MV-4-11 (cell line): Measurements from ENCODE around the gene TSTD1.

ENCODE experiments used
- DNase-seq: peaks from one replicate; lab custom pipeline; 2025; lab: John Stamatoyannopoulos, UW

TSTD1 gene

DNA sequence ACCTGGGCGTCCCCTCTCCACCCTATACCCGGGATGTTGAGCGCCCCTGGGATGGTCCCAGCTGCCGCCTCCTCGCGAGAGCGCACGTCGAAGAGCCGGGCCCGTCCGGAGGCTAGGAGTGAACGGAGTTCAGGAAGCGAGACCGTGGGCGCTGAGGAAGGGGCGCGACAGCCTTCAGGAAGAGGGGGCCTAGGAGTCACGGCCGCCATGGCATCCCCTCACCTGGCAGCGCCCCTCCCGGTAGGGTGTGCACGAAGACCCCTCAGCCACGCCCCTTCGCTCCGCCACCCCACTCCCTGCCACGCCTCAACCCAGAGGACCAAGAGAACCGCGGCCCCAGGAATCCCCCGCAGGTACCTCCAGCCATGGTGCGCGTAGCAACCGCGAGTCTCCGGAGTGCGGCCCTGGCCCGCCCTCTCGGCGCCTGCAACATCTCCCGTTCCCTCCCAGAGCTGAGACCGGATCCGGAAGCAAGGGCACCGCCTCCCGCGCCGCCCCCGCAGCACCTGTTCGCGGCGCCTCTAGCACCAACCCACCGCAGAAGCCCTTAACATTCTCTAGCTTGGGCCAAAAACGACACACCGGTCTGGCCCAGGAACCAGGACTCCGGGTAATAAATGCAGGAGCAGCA, at the start of gene TSTD1:
TSTD1 (minus strand) TSS at position 442 of the 631 bp plus-strand sequence; CDS start at position 367, 75 bp downstream.
- DNase-seq, result no peak

DNA sequence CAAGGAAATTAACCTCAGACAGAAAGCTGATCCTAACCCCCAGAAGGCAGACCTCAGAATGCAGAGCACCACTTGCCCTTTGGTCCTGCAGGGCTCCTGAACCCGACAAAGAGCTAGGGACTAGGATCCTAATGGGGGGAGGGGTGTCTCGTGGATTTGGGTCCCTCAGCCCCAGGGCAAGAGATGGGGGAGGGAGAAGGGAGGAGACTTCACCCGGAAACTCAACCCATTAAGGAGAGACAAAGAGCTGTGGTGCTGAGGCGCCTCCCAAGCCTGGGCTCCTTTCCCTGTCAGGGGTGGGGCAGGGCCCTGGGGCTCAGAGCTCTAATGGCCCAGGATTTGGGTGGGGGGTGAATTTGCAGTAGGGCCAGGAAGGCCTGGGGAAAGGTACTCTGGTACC, 47.7 kb upstream of the TSTD1 start:
- DNase-seq, result no peak

DNA sequence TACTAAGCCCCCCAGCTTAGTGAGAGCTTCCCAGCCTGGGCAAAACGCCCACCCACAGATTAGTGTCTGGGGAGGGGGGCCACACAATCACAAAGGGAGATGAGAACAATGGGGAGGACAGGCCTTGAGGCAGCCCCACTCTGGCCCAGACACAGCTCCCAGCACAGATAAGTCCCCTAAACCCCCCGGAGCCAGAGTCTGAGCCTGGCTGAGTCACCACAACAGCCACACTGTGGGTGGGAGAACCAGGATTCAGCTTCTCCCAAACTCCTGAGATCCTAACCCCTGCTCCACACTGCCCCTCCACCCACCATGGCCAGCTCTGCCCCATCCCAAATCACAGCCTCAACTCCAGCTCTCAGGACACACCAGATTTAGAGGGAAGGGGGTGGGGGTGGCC, 46.4 kb upstream of the TSTD1 start:
- DNase-seq, result no peak

- DNase-seq, result no peak
Observed at GRCh38 chr1:161084597-161084988, 45.8 kb upstream of the TSTD1 start.

- peak; percentile 33 for DNase-seq
Observed at GRCh38 chr1:161083748-161084596, 45.2 kb upstream of the TSTD1 start.

DNA sequence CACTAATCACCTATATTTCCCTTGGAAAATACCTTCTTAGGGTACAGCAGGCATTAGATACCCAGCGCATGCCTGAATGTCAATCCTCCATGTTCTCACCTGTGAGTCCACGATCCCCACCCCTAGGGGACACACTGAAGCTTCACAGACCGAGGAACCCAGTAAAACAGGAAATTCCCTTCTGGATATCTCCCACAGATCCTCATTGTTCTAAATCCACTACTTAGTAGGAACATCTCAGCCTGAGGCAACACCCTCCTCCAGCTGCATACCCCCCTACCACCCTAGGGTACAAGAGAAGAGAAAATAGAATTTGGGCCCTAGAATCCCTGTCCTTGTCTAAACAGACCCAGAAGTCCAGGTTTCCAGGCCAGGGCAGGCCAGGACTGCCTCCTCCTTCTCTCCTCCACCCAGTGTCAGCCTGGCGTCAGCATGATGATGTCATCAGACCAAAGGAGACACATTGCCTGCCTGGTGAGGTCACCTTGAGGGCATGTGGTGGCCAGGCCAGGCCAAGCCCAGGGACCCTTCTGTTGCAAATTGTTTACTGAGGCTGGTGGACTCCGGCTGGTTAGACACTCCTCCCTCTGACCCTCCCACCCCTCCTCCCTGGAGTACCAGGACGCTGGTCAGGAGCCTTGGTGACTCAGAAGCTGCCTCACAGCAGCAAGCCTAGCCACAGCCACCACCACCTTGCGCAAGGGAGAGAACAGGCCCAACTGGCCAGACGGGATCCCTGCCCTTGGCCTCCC, 44.4 kb upstream of the TSTD1 start:
- DNase-seq, result peak; percentile 95

DNA sequence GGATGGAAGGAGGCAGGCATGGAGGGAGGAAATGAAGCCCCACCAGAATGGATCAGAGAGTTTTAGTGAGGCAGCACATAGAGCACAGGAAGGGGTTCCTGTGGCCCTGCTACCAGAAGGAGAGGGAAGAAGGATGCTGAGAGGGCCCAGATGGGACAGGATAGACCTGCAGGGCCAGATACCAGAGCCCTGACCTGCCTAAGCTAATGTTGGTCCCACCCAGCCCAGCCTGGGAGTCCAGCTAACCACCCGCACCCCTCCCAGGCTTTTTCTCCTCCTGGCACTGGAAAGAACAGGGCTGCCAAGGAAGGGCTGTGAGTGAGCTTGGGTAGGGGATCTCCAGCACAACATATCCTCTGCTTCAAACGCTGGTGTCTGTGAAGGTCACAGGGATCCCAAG, 43.7 kb upstream of the TSTD1 start:
- no peak for DNase-seq

DNA sequence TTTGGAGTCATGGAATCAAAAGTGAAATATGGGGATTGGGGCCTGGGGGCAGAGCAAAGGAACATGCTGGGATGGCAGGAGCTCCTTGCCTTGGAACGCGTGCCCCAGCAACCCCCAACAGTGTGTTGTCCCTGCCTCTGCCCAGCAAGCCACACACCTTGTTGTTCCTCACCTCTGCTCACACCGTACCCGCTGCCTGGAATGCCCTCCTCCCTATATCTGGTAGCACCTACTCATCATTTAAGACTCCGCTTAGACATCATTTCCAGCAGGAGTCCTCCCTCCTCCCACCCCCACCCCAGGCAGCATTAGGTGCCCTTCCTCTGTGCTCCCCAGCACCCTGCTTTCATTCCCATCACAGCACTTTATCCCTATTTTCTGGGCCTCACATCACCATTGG, 42.8 kb upstream of the TSTD1 start:
- no peak for DNase-seq

DNA sequence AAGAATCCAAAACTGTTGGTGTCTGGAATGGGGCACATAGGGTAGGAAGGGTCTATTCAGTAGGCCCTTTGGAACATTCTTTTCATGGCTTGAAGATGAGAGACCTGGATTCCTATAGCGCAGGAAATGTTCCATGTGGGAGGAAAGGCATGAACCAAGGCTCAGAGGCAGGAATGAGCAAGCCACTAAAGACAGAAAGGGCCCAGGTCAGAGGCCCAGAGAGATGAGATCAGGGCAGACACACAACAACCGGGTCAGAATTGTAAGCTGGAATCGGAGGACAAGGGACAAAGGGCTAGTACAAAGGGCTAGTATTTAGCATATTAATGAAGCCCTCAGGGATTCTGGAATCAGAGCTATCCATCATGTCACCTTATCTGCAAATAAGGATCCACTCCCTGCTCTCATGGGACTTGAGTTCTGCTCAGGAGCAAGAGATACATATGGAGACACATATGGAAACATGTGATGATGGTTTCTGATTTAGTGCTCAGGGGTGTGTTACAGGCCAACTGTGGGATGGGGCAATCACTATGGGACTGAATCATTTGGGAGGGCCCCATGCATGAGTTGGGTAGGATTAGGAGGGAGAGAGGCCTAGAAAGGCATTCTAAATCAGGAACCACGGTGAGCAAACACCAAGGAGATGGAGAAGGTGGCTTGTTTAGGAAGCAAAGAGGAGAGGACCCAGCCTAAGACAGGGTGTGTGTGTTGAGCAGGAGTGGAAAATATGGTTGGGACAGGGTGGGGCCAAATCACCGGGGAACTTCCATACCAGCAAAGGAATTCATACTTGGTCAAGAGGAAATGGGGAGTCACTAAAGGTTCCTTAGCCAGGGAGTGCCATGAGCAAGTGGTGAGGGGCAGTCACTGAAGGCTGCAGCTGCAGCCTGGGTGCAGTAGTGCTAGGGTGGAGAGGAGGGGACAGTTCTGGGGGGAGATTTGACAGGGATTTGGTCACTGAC, 42.0 kb upstream of the TSTD1 start:
- DNase-seq, result peak; percentile 56

- no peak for DNase-seq
Observed at GRCh38 chr1:161079436-161080110, 40.8 kb upstream of the TSTD1 start.

- DNase-seq, result no peak
Observed at GRCh38 chr1:161077426-161077825, 38.7 kb upstream of the TSTD1 start.

DNA sequence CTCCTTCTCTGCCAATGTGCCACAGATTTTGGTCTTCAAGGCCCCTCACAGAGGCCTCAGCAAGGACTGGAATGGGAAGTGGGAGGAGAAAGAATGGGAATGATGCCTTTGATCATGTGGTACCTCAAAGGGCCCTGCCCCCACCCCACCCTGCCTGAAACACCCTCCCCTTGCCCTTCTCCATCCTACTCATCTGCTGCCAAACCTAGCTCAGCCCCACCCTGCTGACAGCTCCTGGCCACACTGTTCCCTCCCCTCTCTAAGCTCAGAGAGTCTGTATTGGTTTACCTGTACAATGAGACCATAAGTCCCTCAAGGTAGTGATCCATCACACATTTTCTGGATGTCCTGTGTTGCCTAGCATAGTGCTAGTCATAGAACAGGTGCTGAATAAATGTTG, 37.6 kb upstream of the TSTD1 start:
- DNase-seq, result no peak

GRCh38 chr1:161074676-161075368, 36.1 kb upstream of the TSTD1 start:
- DNase-seq, result no peak

GRCh38 chr1:161073474-161074121, 34.8 kb upstream of the TSTD1 start:
- no peak for DNase-seq

DNA sequence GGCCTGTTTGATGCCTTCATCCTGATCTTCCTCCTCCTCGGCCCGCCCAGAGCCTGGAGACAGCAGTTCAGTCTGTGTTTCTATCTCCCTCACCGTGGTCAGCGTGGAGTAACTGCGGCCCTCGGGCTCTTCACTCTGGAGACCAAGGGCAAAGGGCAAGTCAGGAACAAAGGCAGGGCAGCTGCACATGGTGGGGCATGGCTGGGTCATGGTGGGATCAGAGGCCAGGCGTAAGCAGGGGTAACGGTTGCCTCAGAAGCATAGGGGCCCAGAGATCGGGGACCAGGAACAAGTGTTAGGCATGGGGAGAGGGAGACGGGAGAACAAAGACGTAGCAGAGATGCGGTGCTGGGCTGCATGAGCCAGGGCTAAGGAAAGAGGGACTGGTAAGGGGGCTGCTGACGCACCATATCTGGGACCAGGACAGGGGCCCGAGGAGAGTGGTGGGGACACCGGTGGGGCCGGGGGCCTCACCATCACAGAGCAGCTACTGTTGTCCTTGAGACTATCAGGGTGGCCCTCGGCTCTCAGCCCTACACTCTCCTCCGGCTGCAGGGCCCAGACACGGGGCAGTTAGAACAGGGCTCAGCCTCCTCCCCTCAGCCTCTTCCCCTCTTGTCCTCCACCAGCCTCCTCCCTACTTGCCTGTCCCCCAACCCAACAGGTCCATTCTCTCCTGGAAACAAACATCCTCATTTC, 34.1 kb upstream of the TSTD1 start:
- DNase-seq, result no peak

GRCh38 chr1:161071886-161072371, 33.2 kb upstream of the TSTD1 start:
- peak; percentile 69 for DNase-seq

- no peak for DNase-seq
Observed at GRCh38 chr1:161070761-161071160, 32.0 kb upstream of the TSTD1 start.

GRCh38 chr1:161069731-161070270, 31.0 kb upstream of the TSTD1 start, which contains the start of gene ARHGAP30:
TSS of gene ARHGAP30 (minus strand) at chr1:161069891. CDS start at chr1:161069624, 267 bp downstream.
- DNase-seq, result peak; percentile 95

GRCh38 chr1:161069241-161069640, 30.5 kb upstream of the TSTD1 start:
- no peak for DNase-seq
